IMR-90 (cell line): ENCODE results near the gene ZDHHC6. TPM values are rescaled to one million over a fixed set of nuclear protein-coding genes. Genes with fewer than 3 reads are reported as not detected.

Source experiments
- ATAC-seq: fragments of 200-7000 bp; cut with Tn5 transposase; 2 replicates; pipeline ENCODE4 v1.9.1; 2020; ENCODE audit warnings: low read depth, mild to moderate bottlenecking, moderate library complexity
- BruUV-seq: library from RNA; stranded (reverse); fragments of 400-500 nt; replicated peaks from 2 replicates; lab custom pipeline; 2021; lab: Mats Ljungman, UMichigan
- CTCF ChIA-PET: fragments of 300-600 bp; formaldehyde crosslinking; extraction: SDS; loops from one replicate; lab custom pipeline; 2021; ENCODE audit warnings: antibody characterized with exemption; lab: Yijun Ruan, JAX
- POLR2A ChIA-PET: fragments of 300-600 bp; sonication (Branson Sonifier 250); formaldehyde crosslinking; loops from one replicate; lab custom pipeline; 2022; ENCODE audit warnings: antibody characterized with exemption; ENCODE audit not compliant: unreplicated experiment; lab: Charles Lee
- DNase-seq: peaks from one replicate; pipeline ENCODE4 v3.0.0; 2013
- H2AFZ ChIP-seq: replicated peaks from 2 replicates; pipeline ENCODE3; 2013; ENCODE audit warnings: low read length, mild to moderate bottlenecking; ENCODE audit not compliant: poor library complexity
- H2AK5ac ChIP-seq: 2 replicates; pipeline ENCODE4 v1.6.1; 2013; ENCODE audit warnings: low read depth, low read length, inconsistent platforms
- H2AK9ac ChIP-seq: replicated peaks from 2 replicates; pipeline ENCODE3; 2013; ENCODE audit warnings: mild to moderate bottlenecking, low read depth, low read length, moderate library complexity; ENCODE audit not compliant: poor library complexity
- H2BK120ac ChIP-seq: 2 replicates; pipeline ENCODE4 v1.6.1; 2013; ENCODE audit warnings: low read depth, low read length, inconsistent platforms
- H2BK15ac ChIP-seq: 3 replicates; pipeline ENCODE4 v1.6.1; 2013; ENCODE audit warnings: low read depth, low read length, inconsistent platforms
- H2BK20ac ChIP-seq: 2 replicates; pipeline ENCODE4 v1.6.1; 2013; ENCODE audit warnings: low read depth, mild to moderate bottlenecking, inconsistent platforms, low read length, moderate library complexity
- H2BK5ac ChIP-seq: 2 replicates; pipeline ENCODE4 v1.6.1; 2013; ENCODE audit warnings: mild to moderate bottlenecking, low read depth, low read length, inconsistent platforms; ENCODE audit not compliant: poor library complexity, severe bottlenecking
- H3K14ac ChIP-seq: replicated peaks from 2 replicates; pipeline ENCODE4 v1.6.1; 2013; ENCODE audit warnings: low read depth, low read length, inconsistent platforms
- H3K18ac ChIP-seq: 2 replicates; pipeline ENCODE4 v1.6.1; 2013; ENCODE audit warnings: low read depth, low read length, control low read depth
- H3K23ac ChIP-seq: 2 replicates; pipeline ENCODE4 v1.6.1; 2013; ENCODE audit warnings: low read depth, low read length, inconsistent platforms
- H3K27ac ChIP-seq: 2 replicates; pipeline ENCODE4 v1.5.1; 2013; ENCODE audit warnings: mild to moderate bottlenecking, control low read depth, low read length; ENCODE audit not compliant: insufficient read depth
- H3K27me3 ChIP-seq: 2 replicates; pipeline ENCODE4 v1.6.1; 2013; ENCODE audit warnings: low read length; ENCODE audit not compliant: control insufficient read depth, insufficient read depth
- H3K36me3 ChIP-seq: 2 replicates; pipeline ENCODE4 v1.6.1; 2013; ENCODE audit warnings: low read length, mixed read lengths; ENCODE audit not compliant: control insufficient read depth, insufficient read depth
- H3K4ac ChIP-seq: 2 replicates; pipeline ENCODE4 v1.6.1; 2013; ENCODE audit warnings: low read depth, low read length, inconsistent platforms
- H3K4me1 ChIP-seq: 2 replicates; pipeline ENCODE4 v1.6.1; 2013; ENCODE audit warnings: low read length, mixed read lengths; ENCODE audit not compliant: control insufficient read depth, insufficient read depth
- H3K4me2 ChIP-seq: 2 replicates; pipeline ENCODE4 v1.6.1; 2013; ENCODE audit warnings: low read depth, mild to moderate bottlenecking, control low read depth, low read length, moderate library complexity
- H3K4me3 ChIP-seq: 2 replicates; pipeline ENCODE4 v1.5.1; 2013; ENCODE audit warnings: low read depth, mild to moderate bottlenecking, control low read depth, low read length, moderate library complexity; ENCODE audit not compliant: insufficient read depth
- H3K56ac ChIP-seq: 2 replicates; pipeline ENCODE4 v1.6.1; 2013; ENCODE audit warnings: low read length, inconsistent platforms; ENCODE audit not compliant: insufficient read depth; ENCODE audit errors: extremely low read depth
- H3K79me1 ChIP-seq, 2 experiments: 2 replicates each; pipeline ENCODE4 v1.6.1; 2013; ENCODE audit warnings: low read length in 2 of 2, inconsistent platforms in 1 of 2, low read depth in 1 of 2
- H3K9ac ChIP-seq: 2 replicates; pipeline ENCODE4 v1.6.1; 2013; ENCODE audit warnings: low read depth, low read length, control low read depth
- H3K9me1 ChIP-seq: 2 replicates; pipeline ENCODE4 v1.6.1; 2013; ENCODE audit warnings: low read length, inconsistent platforms; ENCODE audit not compliant: insufficient read depth
- H3K9me3 ChIP-seq: 2 replicates; pipeline ENCODE4 v1.6.1; 2013; ENCODE audit warnings: low read length; ENCODE audit not compliant: control insufficient read depth, insufficient read depth
- H4K20me1 ChIP-seq: 2 replicates; pipeline ENCODE4 v1.6.1; 2013; ENCODE audit warnings: low read length, inconsistent platforms; ENCODE audit not compliant: insufficient read depth
- H4K5ac ChIP-seq: 2 replicates; pipeline ENCODE4 v1.6.1; 2013; ENCODE audit warnings: mild to moderate bottlenecking, low read depth, low read length, control low read depth
- H4K8ac ChIP-seq, 2 experiments: 2 replicates each; pipeline ENCODE4 v1.6.1; 2013; ENCODE audit warnings: low read depth in 2 of 2, low read length in 2 of 2, control low read depth in 1 of 2, inconsistent platforms in 1 of 2
- H4K91ac ChIP-seq: 2 replicates; pipeline ENCODE4 v1.6.1; 2013; ENCODE audit warnings: low read depth, low read length, inconsistent platforms; ENCODE audit not compliant: insufficient read depth
- BHLHE40 ChIP-seq: fragments of 150-350 bp; IDR thresholded peaks from 2 replicates; pipeline ENCODE4 v1.6.1; 2016; ENCODE audit warnings: mild to moderate bottlenecking, low read depth, low read length
- CEBPB ChIP-seq: IDR thresholded peaks from 2 replicates; pipeline ENCODE4 v1.6.1; 2012; ENCODE audit warnings: low read depth, low read length, improper control_type of control experiment
- CHD1 ChIP-seq: IDR thresholded peaks from 2 replicates; pipeline ENCODE4 v1.6.1; 2012; ENCODE audit warnings: low read depth, low read length, improper control_type of control experiment
- CTCF ChIP-seq: conservative IDR thresholded peaks from 2 replicates; pipeline ENCODE4 v1.5.1; 2012; ENCODE audit warnings: mild to moderate bottlenecking, low read depth, low read length, improper control_type of control experiment
- ELK1 ChIP-seq: fragments of 150-350 bp; IDR thresholded peaks from 2 replicates; pipeline ENCODE4 v1.6.1; 2016; ENCODE audit warnings: low read depth, mild to moderate bottlenecking, low read length, moderate library complexity, borderline replicate concordance
- FOS ChIP-seq: fragments of 150-350 bp; IDR thresholded peaks from 2 replicates; pipeline ENCODE4 v1.6.1; 2016; ENCODE audit warnings: low read depth, low read length
- MAFK ChIP-seq: IDR thresholded peaks from 2 replicates; pipeline ENCODE4 v1.6.1; 2012; ENCODE audit warnings: low read depth, low read length, improper control_type of control experiment
- MAZ ChIP-seq: IDR thresholded peaks from 2 replicates; pipeline ENCODE4 v1.6.1; 2012; ENCODE audit warnings: low read depth, mild to moderate bottlenecking, low read length, improper control_type of control experiment, moderate library complexity, borderline replicate concordance
- MXI1 ChIP-seq: IDR thresholded peaks from 2 replicates; pipeline ENCODE4 v1.6.1; 2012; ENCODE audit warnings: low read depth, mild to moderate bottlenecking, low read length, moderate library complexity, borderline replicate concordance
- NFE2L2 ChIP-seq: fragments of 150-350 bp; IDR thresholded peaks from 2 replicates; pipeline ENCODE4 v1.6.1; 2016; ENCODE audit warnings: low read depth, mild to moderate bottlenecking, low read length
- POLR2A ChIP-seq: IDR thresholded peaks from 2 replicates; pipeline ENCODE4 v1.6.1; 2012; ENCODE audit warnings: mild to moderate bottlenecking, low read depth, low read length
- RAD21 ChIP-seq: IDR thresholded peaks from 2 replicates; pipeline ENCODE4 v1.6.1; 2012; ENCODE audit warnings: low read length, improper control_type of control experiment
- RCOR1 ChIP-seq: IDR thresholded peaks from 2 replicates; pipeline ENCODE4 v1.6.1; 2012; ENCODE audit warnings: mild to moderate bottlenecking, low read length, improper control_type of control experiment; ENCODE audit not compliant: insufficient replicate concordance
- RFX5 ChIP-seq: IDR thresholded peaks from 2 replicates; pipeline ENCODE4 v1.8.0; 2012; ENCODE audit warnings: low read depth, mild to moderate bottlenecking, low read length, moderate library complexity
- SMC3 ChIP-seq: fragments of 150-350 bp; IDR thresholded peaks from 2 replicates; pipeline ENCODE4 v1.6.1; 2016; ENCODE audit warnings: low read depth, mild to moderate bottlenecking, antibody characterized with exemption, low read length, moderate library complexity
- USF2 ChIP-seq: fragments of 150-350 bp; IDR thresholded peaks from 2 replicates; pipeline ENCODE4 v1.6.1; 2017; ENCODE audit warnings: mild to moderate bottlenecking, antibody characterized with exemption, low read length, low read depth
- WGBS, 2 experiments: methylation state at CpG; one replicate each; pipeline versions ENCODE4 v1.1.5 to v1.1.7; 2013; ENCODE audit warnings: missing lambda C conversion rate in 2 of 2; ENCODE audit not compliant: insufficient read length in 1 of 2; ENCODE audit errors: extremely low coverage in 2 of 2; 5-methylcytosine and 5-hydroxymethylcytosine counted together
- dilution Hi-C: fragments of 300-500 bp; cut with HindIII; formaldehyde crosslinking; loops from one replicate; pipeline ENCODE4 v1.14.3; 2018; ENCODE audit warnings: low sequenced_read_pairs; ENCODE audit not compliant: unreplicated experiment
- in situ Hi-C: fragments of 300-500 bp; cut with MboI; formaldehyde crosslinking; loops from 3 replicates; pipeline ENCODE4 v1.14.3; 2019; ENCODE audit warnings: low sequenced_read_pairs, inconsistent platforms, mixed read lengths
- intact Hi-C: fragments of 100-400 bp; cut with micrococcal nuclease; formaldehyde crosslinking; loops from 2 replicates; pipeline ENCODE4 v1.10.0; 2022
- polyA plus RNA-seq, 3 experiments: library from polyadenylated mRNA; depleted of rRNA; stranded (reverse); fragments of >200 nt; gene quantifications; 2 replicates each; pipeline ENCODE4 v1.2.3, GENCODE V29; 2012; ENCODE audit warnings: low replicate concordance in 1 of 3
- total RNA-seq: library from RNA; depleted of rRNA; stranded (reverse); fragments of >200 nt; gene quantifications from 2 replicates; pipeline ENCODE4 v1.2.3, GENCODE V29; 2012

Gene ZDHHC6
- total and polyA plus RNA-seq, 2 of the 4 experiments (the other 2 are of a cell fraction) = 17.4 to 21.6 TPM

- Histone ChIP-seq H2BK5ac (no peak overlapping the region), H4K5ac (no peak overlapping the region), H3K4me3 (no peak overlapping the region), H2BK120ac (no peak overlapping the region), H3K9me3 (no peaks in the 10 kb centered on the region), H3K18ac (no peak overlapping the region), H4K8ac (no peak overlapping the region), H2BK20ac (no peak overlapping the region), H3K27me3 (no peaks in the 10 kb centered on the region), H3K9ac (no peak overlapping the region), H2AK5ac (no peak overlapping the region), H2BK15ac (no peak overlapping the region), H3K4me1 (no peaks in the 10 kb centered on the region), H4K91ac (no peak overlapping the region), H2AFZ (no peak overlapping the region), H3K9me1 (no peaks in the 10 kb centered on the region; the same call in 1 of the 2 replicates), H3K23ac (no peak overlapping the region), H4K20me1 (no peaks in the 10 kb centered on the region; the same call in 1 of the 2 replicates), H3K56ac (no peak overlapping the region), H3K27ac (no peak overlapping the region), H3K4me2 (no peak overlapping the region), H3K36me3 (no peaks in the 10 kb centered on the region), H2AK9ac (no peak overlapping the region), H3K79me1 (no peaks in the 10 kb centered on the region), H3K4ac (no peak overlapping the region), H3K14ac (no peak overlapping the region)
- 56% methylated on average over 3 of the region's 3 CpGs; no CpG with 5 or more reads in 1 of the 2 experiments for whole genome bisulfite sequencing, 2 experiments
- BruUV-seq = no TSS peak
- ChIA-PET CTCF (no interaction called here), POLR2A (no interaction called here)
- TF ChIP-seq CEBPB (no peak), RCOR1 (no peak), MAFK (no peak), FOS (no peak), RAD21 (no peak), CTCF (no peak), POLR2A (no peak), BHLHE40 (no peak), RFX5 (no peak), MAZ (no peak), NFE2L2 (no peak), USF2 (no peak), ELK1 (no peak), CHD1 (no peak), SMC3 (no peak), MXI1 (no peak)
- ATAC-seq = no peak
- DNase-seq = no peak
- dilution Hi-C loops = no loop called here
- in situ Hi-C loops = no loop called here
- intact Hi-C loops = no loop called here
Observed at GRCh38 chr10:112421731-112422130, 25.0 kb downstream of the ZDHHC6 start.
